H9 (cell line): ENCODE measurements around the gene ARF1. TPM values are rescaled to one million over a fixed set of nuclear protein-coding genes. Genes with fewer than 3 reads are reported as not detected.

ENCODE experiments used
- DNase-seq: peaks from one replicate; pipeline ENCODE4 v3.0.0-alpha.2; 2017
- H2AFZ ChIP-seq: one replicate; pipeline ENCODE4 v1.6.1; 2013; ENCODE audit warnings: mild to moderate bottlenecking, low read length, control low read depth, moderate library complexity
- H2AK5ac ChIP-seq: 2 replicates; pipeline ENCODE4 v1.6.1; 2013; ENCODE audit warnings: low read length, control low read depth, mixed read lengths; ENCODE audit not compliant: insufficient read length
- H2BK120ac ChIP-seq: one replicate; pipeline ENCODE4 v1.6.1; 2013; ENCODE audit warnings: low read depth, mild to moderate bottlenecking, low read length, control low read depth, inconsistent platforms; ENCODE audit not compliant: poor library complexity, severe bottlenecking
- H2BK12ac ChIP-seq: 2 replicates; pipeline ENCODE4 v1.6.1; 2013; ENCODE audit warnings: low read length, control low read depth, mixed read lengths, low read depth; ENCODE audit not compliant: insufficient read length
- H2BK15ac ChIP-seq: 2 replicates; pipeline ENCODE4 v1.6.1; 2013; ENCODE audit warnings: low read depth, low read length, control low read depth
- H2BK20ac ChIP-seq: one replicate; pipeline ENCODE4 v1.6.1; 2013; ENCODE audit warnings: low read depth, mild to moderate bottlenecking, low read length, control low read depth, inconsistent platforms; ENCODE audit not compliant: poor library complexity, severe bottlenecking
- H2BK5ac ChIP-seq: 2 replicates; pipeline ENCODE4 v1.6.1; 2013; ENCODE audit warnings: low read length, control low read depth, mixed read lengths; ENCODE audit not compliant: insufficient read length
- H3K14ac ChIP-seq: 2 replicates; pipeline ENCODE4 v1.6.1; 2013; ENCODE audit warnings: low read length, control low read depth; ENCODE audit not compliant: insufficient read depth
- H3K18ac ChIP-seq: 2 replicates; pipeline ENCODE4 v1.6.1; 2013; ENCODE audit warnings: low read depth, mild to moderate bottlenecking, mixed read lengths, low read length, control low read depth; ENCODE audit not compliant: insufficient read length
- H3K23ac ChIP-seq: 2 replicates; pipeline ENCODE4 v1.6.1; 2013; ENCODE audit warnings: low read length, control low read depth, mixed read lengths, low read depth; ENCODE audit not compliant: insufficient read length
- H3K23me2 ChIP-seq: 2 replicates; pipeline ENCODE4 v1.6.1; 2013; ENCODE audit warnings: low read depth, mild to moderate bottlenecking, mixed read lengths, low read length, control low read depth; ENCODE audit not compliant: insufficient read length, poor library complexity, severe bottlenecking
- H3K27ac ChIP-seq: 2 replicates; pipeline ENCODE4 v1.5.1; 2013; ENCODE audit warnings: low read length, control low read depth, mixed read lengths, low read depth; ENCODE audit not compliant: insufficient read length
- H3K27me3 ChIP-seq: 2 replicates; pipeline ENCODE4 v1.6.1; 2013; ENCODE audit warnings: low read length, control low read depth, inconsistent platforms; ENCODE audit not compliant: insufficient read depth
- H3K4ac ChIP-seq: 2 replicates; pipeline ENCODE4 v1.6.1; 2013; ENCODE audit warnings: low read depth, mild to moderate bottlenecking, control low read depth, inconsistent platforms, low read length, moderate library complexity
- H3K4me1 ChIP-seq: 2 replicates; pipeline ENCODE4 v1.6.1; 2013; ENCODE audit warnings: low read length, control low read depth, inconsistent platforms; ENCODE audit not compliant: insufficient read depth
- H3K4me2 ChIP-seq: 2 replicates; pipeline ENCODE4 v1.6.1; 2013; ENCODE audit warnings: low read length, control low read depth, mixed read lengths; ENCODE audit not compliant: insufficient read length, insufficient read depth
- H3K56ac ChIP-seq: 2 replicates; pipeline ENCODE4 v1.6.1; 2013; ENCODE audit warnings: low read depth, mild to moderate bottlenecking, mixed read lengths, low read length, control low read depth; ENCODE audit not compliant: insufficient read length
- H3K79me1 ChIP-seq: 2 replicates; pipeline ENCODE4 v1.6.1; 2013; ENCODE audit warnings: low read depth, mild to moderate bottlenecking, moderate library complexity, low read length, control low read depth, inconsistent platforms; ENCODE audit not compliant: insufficient read depth, poor library complexity, severe bottlenecking
- H3K79me2 ChIP-seq: 2 replicates; pipeline ENCODE4 v1.6.1; 2013; ENCODE audit warnings: low read length, control low read depth, inconsistent platforms; ENCODE audit not compliant: insufficient read depth
- H3K9ac ChIP-seq: 2 replicates; pipeline ENCODE4 v1.6.1; 2013; ENCODE audit warnings: low read length, control low read depth, mixed read lengths; ENCODE audit not compliant: insufficient read length; ENCODE audit errors: extremely low read depth
- H3K9me3 ChIP-seq: one replicate; pipeline ENCODE4 v1.6.1; 2013; ENCODE audit warnings: low read depth, low read length, inconsistent platforms; ENCODE audit not compliant: control insufficient read depth
- H3T11ph ChIP-seq: one replicate; pipeline ENCODE4 v1.6.1; 2013; ENCODE audit warnings: mild to moderate bottlenecking, low read length, control low read depth, inconsistent platforms
- H4K20me1 ChIP-seq: one replicate; pipeline ENCODE4 v1.6.1; 2013; ENCODE audit not compliant: control insufficient read depth, insufficient read length, insufficient read depth
- H4K5ac ChIP-seq: 2 replicates; pipeline ENCODE4 v1.6.1; 2013; ENCODE audit warnings: low read depth, mild to moderate bottlenecking, mixed read lengths, low read length, control low read depth; ENCODE audit not compliant: insufficient read length
- H4K8ac ChIP-seq: replicated peaks from 2 replicates; pipeline ENCODE4 v1.6.1; 2013; ENCODE audit warnings: low read length, control low read depth, mixed read lengths, low read depth; ENCODE audit not compliant: insufficient read length
- H4K91ac ChIP-seq: 2 replicates; pipeline ENCODE4 v1.6.1; 2013; ENCODE audit warnings: low read depth, mild to moderate bottlenecking, moderate library complexity, mixed read lengths, low read length, control low read depth; ENCODE audit not compliant: insufficient read length
- H3K27ac Mint-ChIP-seq, 3 experiments: 2 replicates in 2 of 3; 3 replicates in 1 of 3; pipeline ENCODE4 v1.8.0; 2020 to 2021; ENCODE audit warnings: mixed read lengths in 3 of 3, mild to moderate bottlenecking in 1 of 3, moderate library complexity in 1 of 3
- H3K27me3 Mint-ChIP-seq: 2 replicates; pipeline ENCODE4 v1.8.0; 2021; ENCODE audit warnings: low read depth, mild to moderate bottlenecking, moderate library complexity, mixed read lengths
- H3K36me3 Mint-ChIP-seq, 3 experiments: 2 replicates in 2 of 3; 3 replicates in 1 of 3; pipeline ENCODE4 v1.8.0; 2020 to 2021; ENCODE audit warnings: low read depth in 3 of 3, mixed read lengths in 3 of 3; ENCODE audit not compliant: insufficient read depth in 1 of 3
- H3K4me1 Mint-ChIP-seq, 2 experiments: 2 replicates each; pipeline ENCODE4 v1.8.0; 2020; ENCODE audit warnings: mixed read lengths in 2 of 2
- H3K4me3 Mint-ChIP-seq, 2 experiments: 2 replicates in 1 of 2; 3 replicates in 1 of 2; pipeline ENCODE4 v1.8.0; 2020 to 2021; ENCODE audit warnings: mild to moderate bottlenecking in 2 of 2, mixed read lengths in 2 of 2, moderate library complexity in 1 of 2
- H3K9me3 Mint-ChIP-seq, 2 experiments: 2 replicates in 1 of 2; 3 replicates in 1 of 2; pipeline ENCODE4 v1.8.0; 2020; ENCODE audit warnings: mild to moderate bottlenecking in 2 of 2, mixed read lengths in 2 of 2, moderate library complexity in 1 of 2
- WGBS: extraction: QIAGEN DNeasy Blood & Tissue Kit; methylation state at CpG from one replicate; pipeline ENCODE4 v1.1.7; 2013; ENCODE audit warnings: missing lambda C conversion rate, low lambda C conversion rate, mixed read lengths; ENCODE audit not compliant: insufficient read length; ENCODE audit errors: extremely low coverage; 5-methylcytosine and 5-hydroxymethylcytosine counted together
- total RNA-seq: library from RNA; stranded (reverse); gene quantifications from 2 replicates; pipeline ENCODE4 v1.2.1, GENCODE V29; 2021
- TF ChIP-seq, protein P1 (sequence below): fragments of 200-600 bp; sonication (generic); conservative IDR thresholded peaks from 3 replicates; pipeline ENCODE4 v1.8.0; 2021; ENCODE audit warnings: antibody characterized with exemption, mild to moderate bottlenecking

Gene ARF1
- total RNA-seq, 1 experiment from 2014 or later, result 258 TPM

GRCh38 chr1:228092342-228093049, 10.0 kb downstream of the ARF1 start:
- H2BK12ac ChIP-seq, result no peak overlapping the region
- Mint-ChIP-seq H3K4me3 (no peak overlapping the region), H3K4me1 (peaks cover 18 to 31% of the 10 kb centered on the region in 2 experiments), H3K27me3 (no peaks in the 10 kb centered on the region), H3K36me3 (peaks cover 37 to 50% (median 37%) of the 10 kb centered on the region in 3 experiments), H3K27ac (no peak overlapping the region), H3K9me3 (peaks cover 8 to 11% of the 10 kb centered on the region in 2 experiments)
- H2AFZ ChIP-seq, result no peak overlapping the region
- H3K4me1 ChIP-seq, result no peaks in the 10 kb centered on the region
- H3K27me3 ChIP-seq, result no peaks in the 10 kb centered on the region
- H3K56ac ChIP-seq, result no peak overlapping the region
- H3K14ac ChIP-seq, result no peak overlapping the region
- no peak overlapping the region for H3K4me2 ChIP-seq
- H3K9ac ChIP-seq, result no peak overlapping the region
- H2BK120ac ChIP-seq, result no peak overlapping the region
- H2BK15ac ChIP-seq, result no peak overlapping the region
- TF ChIP-seq, protein P1, sequence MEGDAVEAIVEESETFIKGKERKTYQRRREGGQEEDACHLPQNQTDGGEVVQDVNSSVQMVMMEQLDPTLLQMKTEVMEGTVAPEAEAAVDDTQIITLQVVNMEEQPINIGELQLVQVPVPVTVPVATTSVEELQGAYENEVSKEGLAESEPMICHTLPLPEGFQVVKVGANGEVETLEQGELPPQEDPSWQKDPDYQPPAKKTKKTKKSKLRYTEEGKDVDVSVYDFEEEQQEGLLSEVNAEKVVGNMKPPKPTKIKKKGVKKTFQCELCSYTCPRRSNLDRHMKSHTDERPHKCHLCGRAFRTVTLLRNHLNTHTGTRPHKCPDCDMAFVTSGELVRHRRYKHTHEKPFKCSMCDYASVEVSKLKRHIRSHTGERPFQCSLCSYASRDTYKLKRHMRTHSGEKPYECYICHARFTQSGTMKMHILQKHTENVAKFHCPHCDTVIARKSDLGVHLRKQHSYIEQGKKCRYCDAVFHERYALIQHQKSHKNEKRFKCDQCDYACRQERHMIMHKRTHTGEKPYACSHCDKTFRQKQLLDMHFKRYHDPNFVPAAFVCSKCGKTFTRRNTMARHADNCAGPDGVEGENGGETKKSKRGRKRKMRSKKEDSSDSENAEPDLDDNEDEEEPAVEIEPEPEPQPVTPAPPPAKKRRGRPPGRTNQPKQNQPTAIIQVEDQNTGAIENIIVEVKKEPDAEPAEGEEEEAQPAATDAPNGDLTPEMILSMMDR, result no peak
- no peak overlapping the region for H3K27ac ChIP-seq
- peaks cover 82% of the 10 kb centered on the region for H3K79me2 ChIP-seq
- DNase-seq, result no peak
- H3K79me1 ChIP-seq, result peaks cover 17% of the 10 kb centered on the region
- no CpG with 5 or more reads among the region's 11 CpGs for WGBS
- no peak overlapping the region for H2BK20ac ChIP-seq
- H4K5ac ChIP-seq, result no peak overlapping the region
- H4K8ac ChIP-seq, result no peak overlapping the region
- no peak overlapping the region for H3K23ac ChIP-seq
- no peak overlapping the region for H4K91ac ChIP-seq
- H4K20me1 ChIP-seq, result peaks cover 5% of the 10 kb centered on the region
- H3K18ac ChIP-seq, result no peak overlapping the region
- H3K23me2 ChIP-seq, result no peaks in the 10 kb centered on the region
- no peak overlapping the region for H2BK5ac ChIP-seq
- H3T11ph ChIP-seq, result no peak overlapping the region
- H3K9me3 ChIP-seq, result no peaks in the 10 kb centered on the region
- H2AK5ac ChIP-seq, result no peak overlapping the region
- H3K4ac ChIP-seq, result no peak overlapping the region
